Sigmoid colon (tissue), 3 donors: ENCODE results near the gene ATG4B.

ENCODE experiments used
- POLR2A ChIP-seq, 2 donors: fragments of 450-650 bp; IDR thresholded peaks; one replicate each; pipeline ENCODE4 v1.6.1; 2016; ENCODE audit warnings: antibody characterized with exemption in 2 of 2, mild to moderate bottlenecking in 2 of 2, moderate library complexity in 2 of 2
- TF ChIP-seq, protein P1 (sequence below), 4 experiments: fragments of 450-650 bp in 3 of 4; fragments of 200-600 bp in 1 of 4; IDR thresholded peaks; one replicate each; pipeline ENCODE4 v1.5.1; 2016 to 2019; ENCODE audit warnings: antibody characterized with exemption in 4 of 4, mild to moderate bottlenecking in 3 of 4, moderate library complexity in 2 of 4

DNA sequence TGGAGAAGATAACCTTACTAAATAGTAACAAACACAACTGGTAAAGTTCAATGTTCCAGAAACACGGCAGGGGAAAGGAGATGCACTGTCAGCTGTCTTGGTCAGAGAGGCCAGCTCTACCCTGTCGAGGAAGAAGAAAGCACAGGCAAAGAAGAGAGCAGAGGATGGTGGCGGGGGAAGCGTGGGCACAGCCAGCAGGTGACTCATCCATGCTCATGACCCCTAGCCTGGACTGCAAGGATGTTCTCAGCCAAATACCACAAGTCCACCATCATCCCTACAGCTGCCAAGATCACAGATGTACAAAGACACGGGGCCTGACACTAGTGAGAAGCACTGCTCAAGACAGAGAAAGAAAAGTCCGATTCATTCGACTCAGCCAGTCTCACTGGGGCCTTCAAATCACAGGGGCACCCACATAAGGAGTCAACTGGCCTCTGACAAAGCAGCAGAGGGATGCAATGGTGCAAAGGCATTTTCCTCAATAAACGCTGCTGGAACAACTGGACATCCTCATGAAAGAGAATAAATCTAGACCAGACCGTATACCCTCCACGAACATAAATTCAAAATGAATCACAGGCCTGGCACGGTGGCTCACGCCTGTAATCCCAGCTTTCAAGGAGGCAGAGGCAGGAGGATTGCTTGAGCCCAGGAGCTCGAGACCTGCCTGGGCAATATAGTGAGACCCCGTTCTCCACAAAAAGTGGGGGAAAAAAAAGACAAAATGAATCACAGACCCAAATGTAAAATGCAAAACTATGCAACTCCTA, 43.5 kb downstream of the ATG4B start:
- no peak for TF ChIP-seq POLR2A (IDR thresholded peaks at IDR 0.05)
- TF ChIP-seq, protein P1, sequence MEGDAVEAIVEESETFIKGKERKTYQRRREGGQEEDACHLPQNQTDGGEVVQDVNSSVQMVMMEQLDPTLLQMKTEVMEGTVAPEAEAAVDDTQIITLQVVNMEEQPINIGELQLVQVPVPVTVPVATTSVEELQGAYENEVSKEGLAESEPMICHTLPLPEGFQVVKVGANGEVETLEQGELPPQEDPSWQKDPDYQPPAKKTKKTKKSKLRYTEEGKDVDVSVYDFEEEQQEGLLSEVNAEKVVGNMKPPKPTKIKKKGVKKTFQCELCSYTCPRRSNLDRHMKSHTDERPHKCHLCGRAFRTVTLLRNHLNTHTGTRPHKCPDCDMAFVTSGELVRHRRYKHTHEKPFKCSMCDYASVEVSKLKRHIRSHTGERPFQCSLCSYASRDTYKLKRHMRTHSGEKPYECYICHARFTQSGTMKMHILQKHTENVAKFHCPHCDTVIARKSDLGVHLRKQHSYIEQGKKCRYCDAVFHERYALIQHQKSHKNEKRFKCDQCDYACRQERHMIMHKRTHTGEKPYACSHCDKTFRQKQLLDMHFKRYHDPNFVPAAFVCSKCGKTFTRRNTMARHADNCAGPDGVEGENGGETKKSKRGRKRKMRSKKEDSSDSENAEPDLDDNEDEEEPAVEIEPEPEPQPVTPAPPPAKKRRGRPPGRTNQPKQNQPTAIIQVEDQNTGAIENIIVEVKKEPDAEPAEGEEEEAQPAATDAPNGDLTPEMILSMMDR (IDR thresholded peaks at IDR 0.05): no peak
